Measurements from ENCODE around the gene ABCG1. TPM values are rescaled to one million over a fixed set of nuclear protein-coding genes. Genes with fewer than 3 reads are reported as not detected.

The ABCG1 gene
- total and polyA plus RNA-seq, 8 donors = 3.1 to 65.9 (median 15.6) TPM

DNA sequence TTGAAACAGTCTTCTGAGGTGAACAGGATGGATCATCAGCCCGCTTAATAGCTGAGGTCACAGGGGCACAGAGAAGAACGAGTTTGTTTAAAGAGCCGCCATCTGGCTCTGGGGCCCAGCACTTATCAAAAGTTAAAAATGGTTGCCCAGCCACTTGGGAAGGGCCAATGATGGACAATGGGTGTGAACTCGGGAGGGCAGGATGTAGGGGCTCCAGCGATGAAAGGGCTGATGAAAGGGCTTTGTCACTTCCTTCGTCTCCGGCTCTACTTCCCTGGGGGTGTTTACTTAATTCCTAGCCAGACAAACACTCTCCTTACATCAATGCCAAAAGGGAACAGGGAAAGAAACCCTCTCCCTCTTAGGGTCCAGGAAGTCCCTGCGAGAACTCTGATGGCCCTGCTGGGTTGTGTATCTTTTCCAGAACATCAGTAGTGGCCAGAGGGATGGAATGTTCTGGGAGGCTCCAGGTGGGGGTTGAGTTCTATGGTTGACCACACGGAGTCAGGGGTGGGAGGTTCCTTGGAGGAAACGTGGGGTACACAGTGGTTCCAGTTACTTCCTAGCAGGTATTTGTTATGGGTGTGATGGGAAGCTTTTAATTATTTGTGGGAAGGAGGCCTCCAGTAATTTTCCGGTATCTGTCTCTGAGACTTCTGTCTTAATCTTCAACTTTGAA is 9.0 kb upstream of the ABCG1 start:
- Histone ChIP-seq H3K4me1 (no peaks in the 10 kb centered on the region), H3K4me3 (no peak overlapping the region), H3K36me3 (no peaks in the 10 kb centered on the region), H3K9me3 (no peaks in the 10 kb centered on the region), H3K27ac (no peak overlapping the region), H3K27me3 (no peaks in the 10 kb centered on the region)
- DNase-seq = peak in 1 of 2 donors; percentile 11
- TF ChIP-seq EP300 (IDR thresholded peaks at IDR 0.05) (no peak), POLR2AphosphoS5 (IDR thresholded peaks at IDR 0.05) (no peak), POLR2A (IDR thresholded peaks at IDR 0.05) (no peak)
- TF ChIP-seq, protein P1, sequence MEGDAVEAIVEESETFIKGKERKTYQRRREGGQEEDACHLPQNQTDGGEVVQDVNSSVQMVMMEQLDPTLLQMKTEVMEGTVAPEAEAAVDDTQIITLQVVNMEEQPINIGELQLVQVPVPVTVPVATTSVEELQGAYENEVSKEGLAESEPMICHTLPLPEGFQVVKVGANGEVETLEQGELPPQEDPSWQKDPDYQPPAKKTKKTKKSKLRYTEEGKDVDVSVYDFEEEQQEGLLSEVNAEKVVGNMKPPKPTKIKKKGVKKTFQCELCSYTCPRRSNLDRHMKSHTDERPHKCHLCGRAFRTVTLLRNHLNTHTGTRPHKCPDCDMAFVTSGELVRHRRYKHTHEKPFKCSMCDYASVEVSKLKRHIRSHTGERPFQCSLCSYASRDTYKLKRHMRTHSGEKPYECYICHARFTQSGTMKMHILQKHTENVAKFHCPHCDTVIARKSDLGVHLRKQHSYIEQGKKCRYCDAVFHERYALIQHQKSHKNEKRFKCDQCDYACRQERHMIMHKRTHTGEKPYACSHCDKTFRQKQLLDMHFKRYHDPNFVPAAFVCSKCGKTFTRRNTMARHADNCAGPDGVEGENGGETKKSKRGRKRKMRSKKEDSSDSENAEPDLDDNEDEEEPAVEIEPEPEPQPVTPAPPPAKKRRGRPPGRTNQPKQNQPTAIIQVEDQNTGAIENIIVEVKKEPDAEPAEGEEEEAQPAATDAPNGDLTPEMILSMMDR (IDR thresholded peaks at IDR 0.05) = no peak
- WGBS, 5 donors = 51 to 60% (median 53%) methylated on average over 11 of the region's 11 CpGs
- intact Hi-C loops (cut with DNase I; ENCODE audit: low total_unique reads) = no loop called here

DNA sequence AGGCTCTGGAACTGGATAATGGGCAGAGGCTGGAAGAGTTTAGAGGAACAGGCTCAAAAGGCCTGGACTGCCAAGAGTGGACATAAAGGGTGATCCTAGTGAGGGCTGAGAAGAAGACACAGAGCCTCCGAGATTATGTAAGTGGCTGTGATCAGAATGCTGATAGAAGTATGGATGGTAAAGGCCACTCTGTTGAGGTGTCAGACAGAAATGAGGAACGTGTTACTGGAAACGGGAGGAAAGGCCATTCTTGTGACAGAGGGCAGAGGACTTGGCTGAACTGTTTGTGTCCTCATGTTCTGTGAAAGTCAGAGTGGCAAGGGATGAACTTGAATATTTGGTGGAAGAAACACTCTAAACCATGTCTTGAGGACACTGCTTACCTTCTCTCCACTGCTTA is 6.7 kb upstream of the ABCG1 start:
- H3K27me3 ChIP-seq = no peaks in the 10 kb centered on the region
- H3K27ac ChIP-seq = no peak overlapping the region
- no peak for DNase-seq
- no peaks in the 10 kb centered on the region for H3K9me3 ChIP-seq
- no peaks in the 10 kb centered on the region for H3K4me1 ChIP-seq
- H3K36me3 ChIP-seq = no peaks in the 10 kb centered on the region
- H3K4me3 ChIP-seq = no peak overlapping the region
- intact Hi-C loops (cut with DNase I; ENCODE audit: low total_unique reads) = no loop called here
- 73 to 93% (median 86%) methylated on average over 3 of the region's 3 CpGs for WGBS, 5 donors
- TF ChIP-seq EP300 (IDR thresholded peaks at IDR 0.05) = no peak
- TF ChIP-seq POLR2A (IDR thresholded peaks at IDR 0.05) = no peak
- TF ChIP-seq, protein P1 (IDR thresholded peaks at IDR 0.05) = no peak
- no peak for TF ChIP-seq POLR2AphosphoS5 (IDR thresholded peaks at IDR 0.05)

DNA sequence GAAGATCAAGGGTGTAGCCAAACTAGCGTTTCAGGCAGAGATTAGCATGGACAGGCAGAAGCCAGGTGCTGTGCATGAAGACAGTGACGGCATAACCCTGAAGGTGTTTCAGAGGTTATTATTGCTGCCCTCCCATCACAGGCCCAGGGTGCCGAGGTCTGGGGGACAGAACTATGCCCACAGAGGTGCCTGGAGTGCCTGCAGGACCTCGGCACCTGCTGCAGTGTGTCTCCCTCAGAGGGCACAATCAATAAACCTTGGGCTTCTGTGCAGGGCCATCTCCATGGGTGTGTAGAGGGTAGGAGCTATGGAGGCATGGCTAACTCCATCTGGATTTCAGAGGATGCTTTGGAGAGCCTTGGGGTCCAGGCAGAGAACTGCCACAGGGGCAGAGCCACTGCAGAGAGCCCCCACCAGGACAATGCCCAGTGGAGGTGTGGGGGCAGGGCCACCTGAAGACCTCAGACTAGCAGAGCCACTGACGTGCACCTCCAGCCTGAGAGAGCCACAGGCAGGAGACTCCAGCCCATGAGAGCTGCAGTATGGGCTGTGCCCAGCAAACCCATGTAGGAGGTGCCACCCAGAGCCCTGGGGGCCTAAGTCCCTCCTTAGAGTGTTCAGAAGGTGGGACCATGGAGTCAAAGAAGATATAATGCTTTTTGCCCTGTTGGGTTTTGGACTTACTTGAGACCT is 5.7 kb upstream of the ABCG1 start:
- intact Hi-C loops (cut with DNase I; ENCODE audit: low total_unique reads) = no loop called here
- peaks cover 0 to 3% (median 0%) of the 10 kb centered on the region in 4 donors for H3K4me1 ChIP-seq
- H3K4me3 ChIP-seq = no peak overlapping the region
- WGBS, 5 donors = 74 to 91% (median 84%) methylated on average over 3 to 5 of the region's 5 CpGs
- DNase-seq = peak in 1 of 2 donors; percentile 15
- H3K9me3 ChIP-seq = no peaks in the 10 kb centered on the region
- H3K27ac ChIP-seq = no peak overlapping the region
- no peaks in the 10 kb centered on the region for H3K27me3 ChIP-seq
- H3K36me3 ChIP-seq = no peaks in the 10 kb centered on the region
- no peak for TF ChIP-seq POLR2AphosphoS5 (IDR thresholded peaks at IDR 0.05)
- TF ChIP-seq, protein P1 (IDR thresholded peaks at IDR 0.05) = no peak
- no peak for TF ChIP-seq POLR2A (IDR thresholded peaks at IDR 0.05)
- no peak for TF ChIP-seq EP300 (IDR thresholded peaks at IDR 0.05)

DNA sequence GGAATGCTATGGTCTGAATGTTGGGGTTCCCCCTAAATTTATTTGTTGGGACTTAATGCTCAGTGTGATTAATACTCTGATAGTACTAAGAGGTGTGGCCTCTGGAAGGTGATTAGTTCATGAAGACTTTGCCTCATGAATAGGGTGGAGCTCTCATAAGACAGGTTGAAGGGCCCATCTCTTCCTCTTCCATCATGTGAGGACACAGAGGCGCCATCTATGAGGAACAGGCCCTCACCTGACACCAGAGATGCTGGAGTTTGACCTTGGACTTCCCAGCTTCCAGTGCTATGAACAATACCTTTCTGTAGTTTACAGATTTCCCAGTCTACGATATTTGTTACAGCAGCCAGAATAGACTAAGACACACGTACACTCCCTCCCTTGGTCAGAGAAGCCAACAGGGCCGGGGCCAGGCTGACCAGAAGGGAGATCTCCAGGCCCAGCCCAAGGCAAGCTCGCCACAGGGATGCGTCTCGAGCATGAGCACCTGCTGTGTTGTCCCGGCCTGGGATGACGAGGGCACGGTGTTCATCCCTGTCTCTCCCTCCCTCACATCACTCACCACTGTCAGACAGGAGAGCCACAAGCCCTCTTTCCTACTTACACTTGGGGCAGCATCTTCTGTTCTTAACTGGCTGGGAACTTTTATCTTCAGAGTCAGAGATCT is 4.7 kb upstream of the ABCG1 start:
- Histone ChIP-seq H3K9me3 (no peaks in the 10 kb centered on the region), H3K36me3 (no peaks in the 10 kb centered on the region), H3K27ac (no peak overlapping the region), H3K27me3 (no peaks in the 10 kb centered on the region), H3K4me3 (no peak overlapping the region), H3K4me1 (peaks cover 0 to 9% (median 7%) of the 10 kb centered on the region in 4 donors)
- no peak for TF ChIP-seq EP300 (IDR thresholded peaks at IDR 0.05)
- TF ChIP-seq, protein P1 (IDR thresholded peaks at IDR 0.05) = no peak
- TF ChIP-seq POLR2AphosphoS5 (IDR thresholded peaks at IDR 0.05) = no peak
- TF ChIP-seq POLR2A (IDR thresholded peaks at IDR 0.05) = no peak
- peak in 1 of 2 donors; percentile 14 for DNase-seq
- 91 to 95% (median 93%) methylated on average over 10 of the region's 10 CpGs for WGBS, 5 donors
- intact Hi-C loops (cut with DNase I; ENCODE audit: low total_unique reads) = no loop called here

All from stomach (tissue), 9 donors.